ENCODE results near the gene RANBP3. TPM values are rescaled to one million over a fixed set of nuclear protein-coding genes. Genes with fewer than 3 reads are reported as not detected.
A peak's percentile ranks its signal among the peaks of the same experiment; 100 is the strongest.
"Not testable (repeated sequence)": the region's sequence is repeated elsewhere in the genome, so short reads cannot be mapped to it uniquely, and the experiment has no call there.

Gene RANBP3
- polyA plus RNA-seq, 1 of the 3 experiments (the other 2 are of a cell fraction): 84.0 TPM

- TF ChIP-seq ZBTB33 (IDR thresholded peaks at IDR 0.05; ENCODE audit: borderline replicate concordance, low read depth) (no peak), FOXJ3 (CRISPR knock-in tag; IDR thresholded peaks at IDR 0.05) (no peak), RFX5 (IDR thresholded peaks at IDR 0.05; ENCODE audit: low read length) (no peak), RXRA (IDR thresholded peaks at IDR 0.05; ENCODE audit: borderline replicate concordance, low read depth) (no peak), SIN3A (IDR thresholded peaks at IDR 0.05; ENCODE audit: borderline replicate concordance, low read depth, low read length) (no peak), JUND (IDR thresholded peaks at IDR 0.05) (no peak), CTCF (IDR thresholded peaks at IDR 0.05) (no peak), MXI1 (IDR thresholded peaks at IDR 0.05; ENCODE audit: low read depth, low read length) (no peak), NRF1 (IDR thresholded peaks at IDR 0.05; ENCODE audit: low read depth, low read length) (no peak), NFIC (IDR thresholded peaks at IDR 0.05; ENCODE audit: borderline replicate concordance) (no peak), EZH2phosphoT487 (IDR thresholded peaks at IDR 0.05; ENCODE audit: borderline replicate concordance, low read depth) (no peak), POLR2AphosphoS5 (IDR thresholded peaks at IDR 0.05; ENCODE audit: low read depth, low read length) (no peak), GATA2 (CRISPR knock-in tag; IDR thresholded peaks at IDR 0.05) (no peak), PBX3 (IDR thresholded peaks at IDR 0.05) (no peak)
- H3K79me2 ChIP-seq (ENCODE audit: insufficient read depth): no peaks in the 10 kb centered on the region
- H4K20me1 ChIP-seq (ENCODE audit: insufficient read depth): no peaks in the 10 kb centered on the region
- peaks cover 0 to 27% of the 10 kb centered on the region in 2 experiments; a peak in 1 of 4 replicates for H3K4me1 ChIP-seq (ENCODE audit: control insufficient read depth in 1 of 2, insufficient read depth in 2 of 2, low read depth in 1 of 2, low read length in 1 of 2)
- no peaks in the 10 kb centered on the region for H3K9me2 ChIP-seq
- no peaks in the 10 kb centered on the region for H3F3A ChIP-seq (replicated peaks; ENCODE audit: insufficient read depth)
- no peak overlapping the region for H3K9ac ChIP-seq
- no peaks in the 10 kb centered on the region for H3K27me3 ChIP-seq (ENCODE audit: insufficient read depth)
- no peak overlapping the region for H3K27ac ChIP-seq (ENCODE audit: low read depth in 2 of 2, low read length in 1 of 2)
- H2AFZ ChIP-seq (ENCODE audit: low read depth): no peak overlapping the region
- 59% methylated on average over 17 of the region's 17 CpGs for WGBS (ENCODE audit: low lambda C conversion rate)
- H3K36me3 ChIP-seq (replicated peaks in 1 of 2; ENCODE audit: control insufficient read depth in 1 of 2, insufficient read depth in 2 of 2, low read length in 1 of 2): no peaks in the 10 kb centered on the region
- H3K4me3 ChIP-seq (ENCODE audit: low read depth in 2 of 2, low read length in 1 of 2): no peak overlapping the region
- no peak overlapping the region for H3K4me2 ChIP-seq
- DNase-seq: peak; percentile 38
- H3K9me3 ChIP-seq: no peaks in the 10 kb centered on the region
- POLR2A ChIA-PET: interaction anchor here (1.6 kb wide), 1 partner anchor 85 kb away, joined by 5 read pairs; no protein-coding TSS in a partner anchor
- CTCF ChIA-PET: interaction anchor here (4.6 kb wide), 1 partner anchor 85 kb away, joined by 73 read pairs; the partner anchor contains the start of gene NRTN
Observed at GRCh38 chr19:5889288-5889971, 88.5 kb downstream of the RANBP3 start.

- WGBS (ENCODE audit: low lambda C conversion rate): 85% methylated on average over 10 of the region's 11 CpGs
- H3K27me3 ChIP-seq (ENCODE audit: insufficient read depth); DNase-seq; H3K9me2 ChIP-seq; H2AFZ ChIP-seq (ENCODE audit: low read depth); H3K9me3 ChIP-seq; H3K9ac ChIP-seq; H3K4me1 ChIP-seq (ENCODE audit: control insufficient read depth in 1 of 2, insufficient read depth in 2 of 2, low read depth in 1 of 2, low read length in 1 of 2); H3K4me3 ChIP-seq (ENCODE audit: low read depth in 2 of 2, low read length in 1 of 2); H3K27ac ChIP-seq (ENCODE audit: low read depth in 2 of 2, low read length in 1 of 2); H3F3A ChIP-seq (replicated peaks; ENCODE audit: insufficient read depth); H3K79me2 ChIP-seq (ENCODE audit: insufficient read depth); H3K36me3 ChIP-seq (replicated peaks in 1 of 2; ENCODE audit: control insufficient read depth in 1 of 2, insufficient read depth in 2 of 2, low read length in 1 of 2); H4K20me1 ChIP-seq (ENCODE audit: insufficient read depth); H3K4me2 ChIP-seq: not testable (repeated sequence)
- CTCF ChIA-PET: interaction anchor here (0.6 to 3.2 kb wide), 5 partner anchors 9 to 163 kb away, joined by 3 to 11 read pairs (median 3); no protein-coding TSS in a partner anchor
- POLR2A ChIA-PET: interaction anchor here (1.2 kb wide), 1 partner anchor 55 kb away, joined by 3 read pairs; no protein-coding TSS in a partner anchor
Observed at GRCh38 chr19:5884065-5884811, 93.7 kb downstream of the RANBP3 start.

- H2AFZ ChIP-seq (ENCODE audit: low read depth); H3K9me3 ChIP-seq; H4K20me1 ChIP-seq (ENCODE audit: insufficient read depth); H3K27me3 ChIP-seq (ENCODE audit: insufficient read depth); H3K4me2 ChIP-seq; H3K4me1 ChIP-seq (ENCODE audit: control insufficient read depth in 1 of 2, insufficient read depth in 2 of 2, low read depth in 1 of 2, low read length in 1 of 2); H3K79me2 ChIP-seq (ENCODE audit: insufficient read depth); H3K4me3 ChIP-seq (ENCODE audit: low read depth in 2 of 2, low read length in 1 of 2); H3K9me2 ChIP-seq; DNase-seq; H3K36me3 ChIP-seq (replicated peaks in 1 of 2; ENCODE audit: control insufficient read depth in 1 of 2, insufficient read depth in 2 of 2, low read length in 1 of 2); H3F3A ChIP-seq (replicated peaks; ENCODE audit: insufficient read depth); H3K9ac ChIP-seq; H3K27ac ChIP-seq (ENCODE audit: low read depth in 2 of 2, low read length in 1 of 2); POLR2A ChIA-PET: not testable (repeated sequence)
- CTCF ChIA-PET: interaction anchor here (0.6 to 3.2 kb wide), 4 partner anchors 10 to 102 kb away, joined by 3 to 11 read pairs (median 5); no protein-coding TSS in a partner anchor
- 76% methylated on average over 13 of the region's 13 CpGs for WGBS (ENCODE audit: low lambda C conversion rate)
Observed at GRCh38 chr19:5883157-5883873, 94.6 kb downstream of the RANBP3 start.
